Vagina (tissue), 2 donors: ENCODE results near the gene COL11A1.

ENCODE experiments used
- CTCF ChIP-seq, 3 experiments: fragments of 450-650 bp in 2 of 3; fragments of 200-600 bp in 1 of 3; sonication (generic) in 1 of 3; IDR thresholded peaks; one replicate each; pipeline ENCODE4 v1.5.1; 2017 to 2019; ENCODE audit warnings: antibody characterized with exemption in 3 of 3, mild to moderate bottlenecking in 2 of 3, moderate library complexity in 2 of 3
- POLR2A ChIP-seq, 2 donors: fragments of 450-650 bp; IDR thresholded peaks; one replicate each; pipeline ENCODE4 v1.6.1; 2017; ENCODE audit warnings: antibody characterized with exemption in 2 of 2, mild to moderate bottlenecking in 2 of 2, moderate library complexity in 2 of 2
- POLR2AphosphoS5 ChIP-seq, 2 donors: sonication (generic); formaldehyde crosslinking; IDR thresholded peaks; one replicate each; pipeline ENCODE4 v1.9.0; 2017; ENCODE audit warnings: antibody characterized with exemption in 2 of 2, mild to moderate bottlenecking in 2 of 2, low read depth in 1 of 2; ENCODE audit not compliant: insufficient read depth in 1 of 2

DNA sequence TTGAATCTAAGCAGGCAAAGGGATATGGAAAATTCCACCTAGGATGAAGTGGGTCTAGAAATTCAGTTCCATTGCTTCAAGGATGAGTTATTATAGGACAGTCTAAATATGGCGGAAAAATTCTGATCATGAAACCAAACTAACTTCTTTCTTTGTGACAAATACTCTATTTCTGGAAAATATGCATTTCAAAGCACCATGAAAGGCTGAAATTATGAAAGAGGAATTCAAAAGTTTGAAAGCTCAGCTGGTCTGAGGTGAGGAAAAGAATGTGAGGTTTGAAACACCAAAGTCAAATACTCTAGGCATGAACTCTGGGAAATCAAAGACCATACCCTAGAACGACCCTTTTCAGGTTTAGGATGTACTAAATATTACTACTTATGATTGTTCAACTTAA, 36.4 kb upstream of the COL11A1 start:
- TF ChIP-seq CTCF (IDR thresholded peaks at IDR 0.05): no peak
- TF ChIP-seq POLR2A (IDR thresholded peaks at IDR 0.05): no peak
- TF ChIP-seq POLR2AphosphoS5 (IDR thresholded peaks at IDR 0.05; ENCODE audit: insufficient read depth in 1 of 2, low read depth in 1 of 2): no peak
